Measurements from ENCODE around the gene APOM.

- no peak for TF ChIP-seq CTCF (IDR thresholded peaks at IDR 0.05)
- TF ChIP-seq GTF2I (CRISPR knock-in tag; conservative IDR thresholded peaks at IDR 0.05), result no peak
- no peak for TF ChIP-seq ZNF671 (CRISPR knock-in tag; IDR thresholded peaks at IDR 0.05)
- no peak for TF ChIP-seq ESRRA (CRISPR knock-in tag; IDR thresholded peaks at IDR 0.05; ENCODE audit: borderline replicate concordance)
- no peak for TF ChIP-seq USF2 (CRISPR knock-in tag; IDR thresholded peaks at IDR 0.05)
- TF ChIP-seq MAX (CRISPR knock-in tag; IDR thresholded peaks at IDR 0.05), result no peak
- TF ChIP-seq ATF2 (CRISPR knock-in tag; IDR thresholded peaks at IDR 0.05; ENCODE audit: borderline replicate concordance, low read depth), result no peak
- TF ChIP-seq KAT7 (CRISPR knock-in tag; IDR thresholded peaks at IDR 0.05; ENCODE audit: borderline replicate concordance), result no peak
- TF ChIP-seq ZSCAN18 (CRISPR knock-in tag; IDR thresholded peaks at IDR 0.05), result no peak
- TF ChIP-seq NFE2L1 (CRISPR knock-in tag; IDR thresholded peaks at IDR 0.05), result no peak
- TF ChIP-seq ZNF121 (CRISPR knock-in tag; IDR thresholded peaks at IDR 0.05), result no peak
- TF ChIP-seq FOXK1 (CRISPR knock-in tag; IDR thresholded peaks at IDR 0.05), result no peak
Observed at GRCh38 chr6:31615748-31616147, 39.9 kb upstream of the APOM start.
